Bone marrow (tissue), 2 donors: Measurements from ENCODE around the gene SGSM2.

Experiments
- DNase-seq, 2 donors: peaks; one replicate each; lab custom pipeline; 2025; lab: John Stamatoyannopoulos, UW

The SGSM2 gene

GRCh38 chr17:2423271-2423670 is 86.0 kb downstream of the SGSM2 start:
- DNase-seq: no peak

GRCh38 chr17:2427215-2427614 is 89.9 kb downstream of the SGSM2 start:
- no peak for DNase-seq

DNA sequence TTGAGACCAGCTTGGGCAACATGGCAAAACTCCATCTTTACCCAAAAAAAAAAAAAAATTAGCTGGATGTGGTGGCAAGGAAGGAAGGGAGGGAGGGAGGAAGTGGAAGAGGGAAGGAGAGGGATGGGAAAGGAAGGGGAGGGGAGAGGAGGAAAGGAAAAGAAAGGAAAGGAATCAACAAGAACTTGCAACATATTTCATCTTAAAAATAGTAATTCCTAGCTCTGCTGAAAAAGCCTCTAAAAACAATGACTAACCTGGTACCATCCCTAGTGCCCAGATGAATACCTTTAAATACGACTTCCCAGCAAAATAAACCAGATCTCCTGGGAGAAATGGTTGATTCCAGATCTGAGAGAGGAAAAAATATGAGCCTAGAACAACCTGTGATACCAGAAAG is 90.6 kb downstream of the SGSM2 start:
- no peak for DNase-seq
